HepG2 (cell line): Measurements from ENCODE around the gene APOC3. TPM values are rescaled to one million over a fixed set of nuclear protein-coding genes. Genes with fewer than 3 reads are reported as not detected.

Experiments used
- ATAC-seq: fragments of 200-7000 bp; cut with Tn5 transposase; 3 replicates; pipeline ENCODE4 v1.9.1; 2020; ENCODE audit warnings: mild to moderate bottlenecking, moderate library complexity
- BruUV-seq: library from RNA; stranded (reverse); fragments of 400-500 nt; replicated peaks from 2 replicates; lab custom pipeline; 2021; lab: Mats Ljungman, UMichigan
- CTCF ChIA-PET: fragments of 300-600 bp; formaldehyde crosslinking; extraction: SDS; loops from one replicate; lab custom pipeline; 2021; ENCODE audit warnings: low total read pairs, inconsistent platforms, low intra/inter-chr PET ratio; lab: Yijun Ruan, JAX
- POLR2A ChIA-PET: fragments of 350-600 bp; sonication (Branson Sonifier 250); formaldehyde crosslinking; loops from one replicate; lab custom pipeline; 2020; ENCODE audit warnings: antibody characterized with exemption, inconsistent platforms; lab: Yijun Ruan, JAX
- DNase-seq: peaks from one replicate; pipeline ENCODE4 v3.0.0-alpha.2; 2015; ENCODE audit warnings: low spot score
- FAIRE-seq: peaks from 3 replicates; lab custom pipeline; 2011; peaks lifted over from hg19 to GRCh38; lab: Jason Lieb, UNC
- H2AFZ ChIP-seq: one replicate; pipeline ENCODE4 v1.6.1; 2011; ENCODE audit warnings: low read length, inconsistent platforms
- H3K27ac ChIP-seq: fragments of 300-600 bp; 3 replicates; pipeline ENCODE4 v1.8.0; 2011; ENCODE audit warnings: mixed run types, mild to moderate bottlenecking, mixed read lengths, low read length, inconsistent platforms; ENCODE audit not compliant: insufficient read depth; ENCODE audit errors: extremely low read length
- H3K27me3 ChIP-seq, 2 experiments: fragments of 200-600 bp in 1 of 2; 2 replicates in 1 of 2; 3 replicates in 1 of 2; pipeline versions ENCODE4 v1.6.0 to v1.8.0; 2011; ENCODE audit warnings: low read length in 2 of 2, mild to moderate bottlenecking in 2 of 2, moderate library complexity in 2 of 2, inconsistent platforms in 1 of 2; ENCODE audit not compliant: insufficient read depth in 2 of 2, control insufficient read depth in 1 of 2
- H3K36me3 ChIP-seq, 2 experiments: fragments of 200-600 bp in 1 of 2; replicated peaks in 1 of 2; 2 replicates in 1 of 2; 3 replicates in 1 of 2; pipeline versions ENCODE4 v1.5.1 to v1.8.0; 2011; ENCODE audit warnings: low read length in 2 of 2, inconsistent platforms in 1 of 2; ENCODE audit not compliant: insufficient read depth in 2 of 2, control insufficient read depth in 1 of 2
- H3K4me1 ChIP-seq: 2 replicates; pipeline ENCODE4 v1.5.1; 2012; ENCODE audit warnings: low read length, inconsistent platforms; ENCODE audit not compliant: insufficient read depth
- H3K4me2 ChIP-seq: 2 replicates; pipeline ENCODE4 v1.6.0; 2011; ENCODE audit warnings: low read depth, low read length, inconsistent platforms
- H3K4me3 ChIP-seq, 3 experiments: fragments of 200-600 bp in 1 of 3; sonication (generic), shearing (Covaris generic) in 1 of 3; replicated peaks in 1 of 3; 2 replicates each; pipeline ENCODE4 v1.5.1; 2011 to 2016; ENCODE audit warnings: low read length in 3 of 3, inconsistent platforms in 2 of 3, low read depth in 2 of 3, mild to moderate bottlenecking in 2 of 3, control low read depth in 1 of 3, mixed read lengths in 1 of 3; ENCODE audit not compliant: insufficient read depth in 1 of 3
- H3K79me2 ChIP-seq: one replicate; pipeline ENCODE4 v1.6.1; 2011; ENCODE audit warnings: low read length, inconsistent platforms; ENCODE audit not compliant: insufficient read depth
- H3K9ac ChIP-seq: 2 replicates; pipeline ENCODE4 v1.6.0; 2011; ENCODE audit warnings: mild to moderate bottlenecking, low read depth, low read length, inconsistent platforms; ENCODE audit not compliant: insufficient read depth
- H3K9me3 ChIP-seq: 2 replicates; pipeline ENCODE4 v1.5.1; 2012; ENCODE audit warnings: mild to moderate bottlenecking, low read length
- H4K20me1 ChIP-seq: 2 replicates; pipeline ENCODE4 v1.6.0; 2011; ENCODE audit warnings: inconsistent platforms, mild to moderate bottlenecking, low read length, moderate library complexity; ENCODE audit not compliant: insufficient read depth
- ETV6 ChIP-seq: sonication (generic); formaldehyde crosslinking; conservative IDR thresholded peaks from 2 replicates; pipeline ENCODE4 v1.4.0; 2020; ENCODE audit warnings: missing genetic modification reagents
- KIAA2018 ChIP-seq: sonication (generic); formaldehyde crosslinking; IDR thresholded peaks from 2 replicates; pipeline ENCODE4 v1.5.0; 2020; ENCODE audit warnings: mild to moderate bottlenecking, missing genetic modification reagents, borderline replicate concordance
- KLF12 ChIP-seq: sonication (generic); formaldehyde crosslinking; IDR thresholded peaks from 2 replicates; pipeline ENCODE4 v1.4.0; 2020; ENCODE audit warnings: missing genetic modification reagents, borderline replicate concordance
- MAF1 ChIP-seq: sonication (generic); formaldehyde crosslinking; IDR thresholded peaks from 2 replicates; pipeline ENCODE4 v1.5.0; 2020; ENCODE audit warnings: missing genetic modification reagents, borderline replicate concordance
- SIX1 ChIP-seq: sonication (generic); formaldehyde crosslinking; IDR thresholded peaks from 2 replicates; pipeline ENCODE4 v1.4.0; 2020; ENCODE audit warnings: missing genetic modification reagents, borderline replicate concordance
- SMARCC2 ChIP-seq: fragments of 450-650 bp; IDR thresholded peaks from 2 replicates; pipeline ENCODE4 v1.6.1; 2017; ENCODE audit warnings: antibody characterized with exemption, mild to moderate bottlenecking
- TBX3 ChIP-seq: fragments of 450-650 bp; IDR thresholded peaks from 2 replicates; pipeline ENCODE4 v1.6.1; 2017; ENCODE audit warnings: antibody characterized with exemption, mild to moderate bottlenecking, inconsistent platforms, borderline replicate concordance
- XBP1 ChIP-seq: sonication (generic); formaldehyde crosslinking; IDR thresholded peaks from 2 replicates; pipeline ENCODE4 v1.5.0; 2020; ENCODE audit warnings: missing genetic modification reagents
- YEATS2 ChIP-seq: sonication (generic); formaldehyde crosslinking; IDR thresholded peaks from 2 replicates; pipeline ENCODE4 v1.4.0; 2020; ENCODE audit warnings: missing genetic modification reagents, borderline replicate concordance
- ZBTB25 ChIP-seq: IDR thresholded peaks from 2 replicates; pipeline ENCODE4 v1.6.1; 2018; ENCODE audit warnings: missing genetic modification reagents
- ZNF746 ChIP-seq: sonication (generic); formaldehyde crosslinking; IDR thresholded peaks from 2 replicates; pipeline ENCODE4 v1.8.0; 2022; ENCODE audit warnings: mild to moderate bottlenecking, missing genetic modification reagents
- ZNF775 ChIP-seq: sonication (generic); formaldehyde crosslinking; IDR thresholded peaks from 2 replicates; pipeline ENCODE4 v1.4.0; 2020; ENCODE audit warnings: missing genetic modification reagents, mild to moderate bottlenecking, moderate library complexity, borderline replicate concordance
- ZNF883 ChIP-seq: sonication (generic); formaldehyde crosslinking; IDR thresholded peaks from 2 replicates; pipeline ENCODE4 v1.5.1; 2020; ENCODE audit warnings: mild to moderate bottlenecking, missing genetic modification reagents; ENCODE audit errors: not compliant biosample characterization
- WGBS: methylation state at CpG from one replicate; pipeline ENCODE4 v1.1.6; 2017; ENCODE audit warnings: low lambda C conversion rate; 5-methylcytosine and 5-hydroxymethylcytosine counted together
- in situ Hi-C: cut with HindIII; loops from 2 replicates; pipeline ENCODE4 v1.10.0; 2017; ENCODE audit warnings: low pct_unique_long_range_greater_than_20kb; ENCODE audit not compliant: extremely low pct_ligation_motif_present
- intact Hi-C: fragments of 100-400 bp; cut with micrococcal nuclease; formaldehyde crosslinking; loops from one replicate; pipeline ENCODE4 v1.10.0; 2022; ENCODE audit not compliant: unreplicated experiment
- polyA plus RNA-seq, 8 experiments: library from polyadenylated mRNA; depleted of rRNA in 3 of 8; stranded (reverse) in 7 of 8; unstranded in 1 of 8; fragments of >200 nt; fragmentation: Illumina TruSeq in 4 of 8; extraction: Trizol in 4 of 8; gene quantifications; 2 replicates each; pipeline versions ENCODE4 v1.2.1 to v1.2.3, GENCODE V29; 2011 to 2016; ENCODE audit warnings: low read depth in 4 of 8, missing spikeins in 1 of 8, mixed read lengths in 1 of 8; ENCODE audit not compliant: insufficient read depth in 1 of 8
- total RNA-seq, 5 experiments: library from RNA; depleted of rRNA; stranded (reverse); fragments of >200 nt; fragmentation: Illumina TruSeq; extraction: Trizol; gene quantifications; 2 replicates each; pipeline ENCODE4 v1.2.3, GENCODE V29; 2016; ENCODE audit warnings: low read depth in 1 of 5

The APOC3 gene
- total and polyA plus RNA-seq, 2 of the 13 experiments (the other 11 are each of a cell fraction or from before 2014, with no cell fraction given) = 314 to 687 TPM

GRCh38 chr11:116792869-116793771, 36.6 kb upstream of the APOC3 start:
- H3K9ac ChIP-seq = peak overlapping the region; percentile 80
- no peaks in the 10 kb centered on the region for H3K36me3 ChIP-seq
- H3K4me1 ChIP-seq = peaks cover 93% of the 10 kb centered on the region
- ATAC-seq (no peak), DNase-seq (no peak), FAIRE-seq (no peak)
- H3K4me2 ChIP-seq = peak overlapping the region; percentile 93
- H3K79me2 ChIP-seq = peaks cover 17% of the 10 kb centered on the region
- ChIA-PET POLR2A (interaction anchor here (0.9 to 17.3 kb wide), 7 partner anchors 14 to 387 kb away, joined by 3 to 1365 read pairs (median 8); partner anchors contain the start of genes APOA1, APOA4, APOC3 and SIK3), CTCF (interaction anchor here (1.4 to 2.6 kb wide), 3 partner anchors 37 to 43 kb away, joined by 3 to 23 read pairs (median 12); partner anchors contain the start of gene APOC3)
- H4K20me1 ChIP-seq = no peaks in the 10 kb centered on the region
- H2AFZ ChIP-seq = no peak overlapping the region
- BruUV-seq = no TSS peak
- intact Hi-C loops (loop anchor here (1.0 kb wide), 2 partner anchors 15 to 313 kb away; no protein-coding TSS in a partner anchor), in situ Hi-C loops (loop anchor here (5.0 to 10.0 kb wide), 2 partner anchors 44 to 302 kb away; partner anchors contain the start of genes APOA1 and SIK3)
- peak overlapping the region; percentile 87 for H3K27ac ChIP-seq
- H3K9me3 ChIP-seq = no peaks in the 10 kb centered on the region
- WGBS = 60% methylated on average over 8 of the region's 8 CpGs
- peak overlapping the region; percentile 1 to 83 (median 5); a peak in 2 of 6 replicates for H3K4me3 ChIP-seq
- H3K27me3 ChIP-seq = no peaks in the 10 kb centered on the region; a peak in 1 of 5 replicates
- TF ChIP-seq ZBTB25 (CRISPR knock-in tag) (no peak), ZNF746 (CRISPR knock-in tag) (no peak), TBX3 (no peak), ZNF775 (CRISPR knock-in tag) (no peak), KIAA2018 (no peak), XBP1 (CRISPR knock-in tag) (no peak), SIX1 (CRISPR knock-in tag) (no peak), SMARCC2 (no peak), YEATS2 (no peak), KLF12 (CRISPR knock-in tag) (no peak), MAF1 (CRISPR knock-in tag) (no peak), ETV6 (0 out of 2 replicates have a peak, but pooled peaks have one; percentile 2), ZNF883 (CRISPR knock-in tag) (no peak)
